NCI-H1694 (cell line): ENCODE data around the gene NDST3.

Experiments used
- DNase-seq: peaks from one replicate; lab custom pipeline; 2025; lab: John Stamatoyannopoulos, UW

The NDST3 gene

GRCh38 chr4:118081434-118081833 lies 47.1 kb downstream of the NDST3 start:
- DNase-seq = no peak

GRCh38 chr4:118082182-118082581 lies 47.9 kb downstream of the NDST3 start:
- no peak for DNase-seq

GRCh38 chr4:118085700-118086099 lies 51.4 kb downstream of the NDST3 start:
- no peak for DNase-seq

- DNase-seq = no peak
Measured at GRCh38 chr4:118086344-118086743, 52.1 kb downstream of the NDST3 start.

- no peak for DNase-seq
Measured at GRCh38 chr4:118087366-118087765, 53.1 kb downstream of the NDST3 start.

- no peak for DNase-seq
Measured at GRCh38 chr4:118099106-118099505, 64.8 kb downstream of the NDST3 start.

- DNase-seq = no peak
Measured at GRCh38 chr4:118102195-118102594, 67.9 kb downstream of the NDST3 start.

- DNase-seq = no peak
Measured at GRCh38 chr4:118112117-118113046, 78.1 kb downstream of the NDST3 start.

GRCh38 chr4:118113220-118113619 lies 78.9 kb downstream of the NDST3 start:
- no peak for DNase-seq

GRCh38 chr4:118114720-118115119 lies 80.4 kb downstream of the NDST3 start:
- no peak for DNase-seq

GRCh38 chr4:118120120-118120760 lies 86.0 kb downstream of the NDST3 start:
- DNase-seq = no peak

GRCh38 chr4:118124997-118125396 lies 90.7 kb downstream of the NDST3 start:
- DNase-seq = no peak

- DNase-seq = no peak
Measured at GRCh38 chr4:118139241-118139640, 105.0 kb downstream of the NDST3 start.

- DNase-seq = no peak
Measured at GRCh38 chr4:118141240-118141639, 107.0 kb downstream of the NDST3 start.

- DNase-seq = no peak
Measured at GRCh38 chr4:118154649-118155048, 120.4 kb downstream of the NDST3 start.

GRCh38 chr4:118155516-118155915 lies 121.2 kb downstream of the NDST3 start:
- DNase-seq = no peak

GRCh38 chr4:118158763-118159375 lies 124.6 kb downstream of the NDST3 start:
- no peak for DNase-seq

GRCh38 chr4:118167306-118167705 lies 133.0 kb downstream of the NDST3 start:
- DNase-seq = no peak

GRCh38 chr4:118171381-118171780 lies 137.1 kb downstream of the NDST3 start:
- DNase-seq = no peak

GRCh38 chr4:118173126-118173525 lies 138.8 kb downstream of the NDST3 start:
- DNase-seq = no peak

- DNase-seq = no peak
Measured at GRCh38 chr4:118173956-118174725, 139.9 kb downstream of the NDST3 start.

GRCh38 chr4:118175506-118175905 lies 141.2 kb downstream of the NDST3 start:
- DNase-seq = no peak
